ENCODE data around the gene NLRP8. TPM values are rescaled to one million over a fixed set of nuclear protein-coding genes. Genes with fewer than 3 reads are reported as not detected.

Gene NLRP8
- total and polyA plus RNA-seq, 9 of the 15 experiments (the other 6 are each of a cell fraction or from before 2014, with no cell fraction given) = not detected

DNA sequence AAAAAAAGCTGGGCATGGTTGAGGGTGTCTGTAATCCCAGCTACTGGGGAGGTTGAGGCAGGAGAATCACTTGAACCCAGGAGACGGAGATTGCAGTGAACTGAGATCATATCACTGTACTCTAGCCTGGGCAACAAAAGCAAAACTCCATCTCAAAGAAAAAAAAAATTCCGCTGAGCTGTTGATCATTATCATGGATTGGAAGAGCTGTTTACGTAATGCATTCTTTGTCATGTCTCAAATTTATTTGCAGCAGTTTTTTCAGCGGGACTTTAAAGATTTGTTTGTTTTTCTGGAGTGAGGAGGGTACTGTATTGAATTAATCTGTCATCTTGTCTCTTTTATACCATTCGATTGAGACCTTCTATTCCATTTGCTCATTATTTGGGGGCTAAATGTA is 43.2 kb downstream of the NLRP8 start:
- Histone ChIP-seq H3K4me2 (ENCODE audit: insufficient read depth, low read length) (no peak overlapping the region), H3K9ac (ENCODE audit: insufficient read depth in 1 of 2, low read depth in 2 of 2, low read length in 2 of 2) (no peak overlapping the region), H3K9me3 (replicated peaks; ENCODE audit: control insufficient read depth, insufficient read depth, low read depth, low read length) (no peaks in the 10 kb centered on the region; the same call in 1 of the 2 replicates), H3K27me3 (ENCODE audit: control insufficient read depth in 2 of 2, insufficient read depth in 2 of 2, low read length in 2 of 2) (peaks cover 0 to 4% of the 10 kb centered on the region in 2 experiments; a peak in 2 of 5 replicates), H3K4me1 (replicated peaks in 1 of 2; ENCODE audit: control insufficient read depth in 2 of 2, insufficient read depth in 2 of 2, low read length in 2 of 2) (peaks cover 0 to 5% of the 10 kb centered on the region in 2 experiments; a peak in 2 of 5 replicates), H3K4me3 (no peak overlapping the region), H3K79me2 (ENCODE audit: control insufficient read depth, insufficient read depth, low read length) (no peaks in the 10 kb centered on the region), H3K9me1 (ENCODE audit: control insufficient read depth, insufficient read depth, low read length) (no peaks in the 10 kb centered on the region), H2AFZ (ENCODE audit: low read depth, low read length) (no peak overlapping the region), H3K27ac (ENCODE audit: extremely low read depth, low read depth, low read length) (no peak overlapping the region), H4K20me1 (replicated peaks; ENCODE audit: control insufficient read depth, insufficient read depth, low read length) (no peaks in the 10 kb centered on the region), H3K36me3 (ENCODE audit: control insufficient read depth, insufficient read depth, low read length) (no peaks in the 10 kb centered on the region)
- FAIRE-seq (no peak), DNase-seq (ENCODE audit: extremely low read depth in 1 of 4, low spot score in 3 of 4) (no peak), ATAC-seq (no peak)
- 0% methylated on average over 5 of the region's 5 CpGs for WGBS (ENCODE audit: insufficient coverage, low coverage, missing lambda C conversion rate)
- in situ Hi-C loops (cut with MboI) = no loop called here
- CTCF ChIA-PET (ENCODE audit: low intra/inter-chr PET ratio) = no interaction called here
- intact Hi-C loops (cut with micrococcal nuclease) = no loop called here
- POLR2A ChIA-PET = no interaction called here
- TF ChIP-seq, protein P1, sequence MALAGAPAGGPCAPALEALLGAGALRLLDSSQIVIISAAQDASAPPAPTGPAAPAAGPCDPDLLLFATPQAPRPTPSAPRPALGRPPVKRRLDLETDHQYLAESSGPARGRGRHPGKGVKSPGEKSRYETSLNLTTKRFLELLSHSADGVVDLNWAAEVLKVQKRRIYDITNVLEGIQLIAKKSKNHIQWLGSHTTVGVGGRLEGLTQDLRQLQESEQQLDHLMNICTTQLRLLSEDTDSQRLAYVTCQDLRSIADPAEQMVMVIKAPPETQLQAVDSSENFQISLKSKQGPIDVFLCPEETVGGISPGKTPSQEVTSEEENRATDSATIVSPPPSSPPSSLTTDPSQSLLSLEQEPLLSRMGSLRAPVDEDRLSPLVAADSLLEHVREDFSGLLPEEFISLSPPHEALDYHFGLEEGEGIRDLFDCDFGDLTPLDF (CRISPR knock-in tag; IDR thresholded peaks at IDR 0.05) = no peak
- TF ChIP-seq ATF7 (IDR thresholded peaks at IDR 0.05) = 0 out of 2 replicates have a peak, but pooled peaks have one; percentile 15
- BruUV-seq (replicated peaks) = no TSS peak

DNA sequence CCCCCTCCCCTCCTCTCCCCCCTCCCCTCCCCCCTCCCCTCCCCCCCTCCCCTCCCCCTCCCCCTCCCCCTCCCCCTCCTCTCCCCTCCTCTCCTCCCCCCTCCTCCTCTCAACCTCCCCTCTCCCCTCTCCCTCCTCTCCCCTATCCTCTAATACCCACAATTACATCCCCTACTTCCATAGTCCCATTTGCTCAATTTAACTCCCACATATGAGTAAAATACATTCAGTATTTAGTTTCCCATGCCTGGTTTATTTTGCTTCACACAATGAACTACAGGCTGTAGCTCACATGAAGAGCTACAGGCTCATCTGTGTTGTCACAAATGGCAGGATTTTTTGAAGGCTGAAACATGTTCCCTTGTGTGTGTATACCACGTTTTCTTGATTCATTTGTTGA is 45.9 kb downstream of the NLRP8 start:
- POLR2A ChIA-PET = no interaction called here
- WGBS (ENCODE audit: insufficient coverage, low coverage, missing lambda C conversion rate) = 0% methylated on average over 1 of the region's 1 CpG

More for the DNA sequence above, 45.9 kb downstream of the NLRP8 start:
- intact Hi-C loops (cut with micrococcal nuclease) = no loop called here
- Histone ChIP-seq H3K27me3 (ENCODE audit: control insufficient read depth in 2 of 2, insufficient read depth in 2 of 2, low read length in 2 of 2) (no peaks in the 10 kb centered on the region), H3K4me1 (replicated peaks in 1 of 2; ENCODE audit: control insufficient read depth in 2 of 2, insufficient read depth in 2 of 2, low read length in 2 of 2) (no peaks in the 10 kb centered on the region), H3K27ac (ENCODE audit: extremely low read depth, low read depth, low read length) (no peak overlapping the region), H3K79me2 (ENCODE audit: control insufficient read depth, insufficient read depth, low read length) (no peaks in the 10 kb centered on the region), H3K9me1 (ENCODE audit: control insufficient read depth, insufficient read depth, low read length) (no peaks in the 10 kb centered on the region), H3K9me3 (replicated peaks; ENCODE audit: control insufficient read depth, insufficient read depth, low read depth, low read length) (no peaks in the 10 kb centered on the region; the same call in 1 of the 2 replicates), H3K4me2 (ENCODE audit: insufficient read depth, low read length) (no peak overlapping the region), H3K36me3 (ENCODE audit: control insufficient read depth, insufficient read depth, low read length) (no peaks in the 10 kb centered on the region), H3K4me3 (no peak overlapping the region), H4K20me1 (replicated peaks; ENCODE audit: control insufficient read depth, insufficient read depth, low read length) (no peaks in the 10 kb centered on the region), H2AFZ (ENCODE audit: low read depth, low read length) (no peak overlapping the region), H3K9ac (ENCODE audit: insufficient read depth in 1 of 2, low read depth in 2 of 2, low read length in 2 of 2) (no peak overlapping the region)
- BruUV-seq (replicated peaks) = no TSS peak
- peak; percentile 50 for TF ChIP-seq PCBP1 (IDR thresholded peaks at IDR 0.05; ENCODE audit: low read depth, low read length, poor library complexity, severe bottlenecking)
- TF ChIP-seq PCBP2 (IDR thresholded peaks at IDR 0.05; ENCODE audit: low read depth, low read length, poor library complexity, severe bottlenecking) = peak; percentile 11
- TF ChIP-seq HNRNPK (IDR thresholded peaks at IDR 0.05; ENCODE audit: low read depth, low read length, poor library complexity, severe bottlenecking) = peak; percentile 61
- no peak for TF ChIP-seq PHTF2 (CRISPR knock-in tag; IDR thresholded peaks at IDR 0.05)
- FAIRE-seq = no peak
- CTCF ChIA-PET (ENCODE audit: low intra/inter-chr PET ratio) = no interaction called here
- ATAC-seq = no peak
- DNase-seq (ENCODE audit: extremely low read depth in 1 of 4, low spot score in 3 of 4) = no peak
- in situ Hi-C loops (cut with MboI) = no loop called here

Measured in K562 (cell line).